DMS153 treated with DMSO at 0.1 percent for 48 hours (cell line): ENCODE results near the gene GEMIN7.

Experiments used
- DNase-seq: peaks from one replicate; lab custom pipeline; 2025; ENCODE audit not compliant: unreplicated experiment; lab: John Stamatoyannopoulos, UW

The GEMIN7 gene

DNA sequence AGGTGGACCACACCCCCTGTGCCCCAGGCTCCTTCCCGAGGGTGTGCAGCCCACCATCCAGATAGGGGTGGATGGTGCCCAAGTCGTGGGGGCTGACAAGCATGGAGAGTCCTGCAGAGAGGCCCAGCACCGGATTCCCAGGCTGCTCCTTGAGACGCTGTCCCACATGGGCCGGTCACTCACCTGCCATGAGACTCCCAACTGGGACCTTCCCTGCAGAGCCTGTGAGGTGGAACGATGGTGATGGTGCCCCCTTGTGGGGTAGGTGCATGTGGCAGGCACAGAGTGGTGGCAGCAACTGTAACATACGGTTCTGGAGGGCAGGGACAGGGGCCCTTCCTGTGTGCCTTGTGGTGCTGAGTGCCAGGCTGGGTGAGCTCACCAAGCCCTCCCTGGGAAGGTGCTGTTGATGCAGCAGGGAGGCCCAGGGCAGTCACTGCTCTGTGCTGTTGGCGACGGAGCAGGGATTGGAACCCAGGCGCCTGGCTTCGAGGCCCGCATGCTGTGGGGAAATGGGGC lies 47.0 kb downstream of the GEMIN7 start:
- DNase-seq: peak; percentile 24

DNA sequence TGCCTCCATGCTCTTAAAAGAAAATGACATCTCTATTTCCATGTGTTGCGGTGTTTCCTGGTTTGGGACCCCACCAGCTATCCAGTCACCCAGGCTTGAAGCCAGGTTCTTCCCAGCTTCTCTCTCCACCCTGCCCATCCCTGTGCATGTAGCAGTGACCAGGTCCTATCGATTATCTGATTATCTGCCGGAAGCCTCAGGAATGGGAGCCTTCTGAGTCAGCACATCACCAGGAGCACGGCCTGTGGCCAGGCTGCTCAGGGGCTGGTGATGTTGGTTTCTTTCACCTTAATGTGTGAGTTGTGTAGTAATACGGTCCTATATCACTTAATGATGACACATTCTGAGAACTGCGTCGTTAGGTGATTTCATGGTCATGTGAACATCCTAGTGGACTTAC lies 47.6 kb downstream of the GEMIN7 start:
- DNase-seq: no peak

GRCh38 chr19:45128146-45128545 lies 49.1 kb downstream of the GEMIN7 start:
- no peak for DNase-seq

DNA sequence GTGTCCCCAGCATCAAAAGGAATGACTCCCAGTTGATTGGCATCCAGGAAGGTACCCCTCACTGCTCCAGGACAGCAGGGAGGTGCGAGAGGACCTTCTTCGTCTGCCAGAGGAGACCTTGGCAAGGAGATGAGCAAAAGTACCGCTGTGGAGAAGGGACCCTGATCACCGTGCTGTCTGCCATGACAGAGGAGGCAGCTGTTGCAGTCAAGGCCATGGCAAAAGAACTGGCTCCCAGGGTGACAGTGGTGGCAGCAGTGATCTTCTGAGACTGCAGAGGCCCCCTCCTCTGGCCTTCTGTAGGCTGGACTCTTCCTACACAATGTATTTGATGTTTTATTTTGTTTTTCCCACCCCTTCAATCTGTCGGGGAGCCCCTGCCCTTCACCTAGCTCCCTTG lies 49.7 kb downstream of the GEMIN7 start:
- no peak for DNase-seq

DNA sequence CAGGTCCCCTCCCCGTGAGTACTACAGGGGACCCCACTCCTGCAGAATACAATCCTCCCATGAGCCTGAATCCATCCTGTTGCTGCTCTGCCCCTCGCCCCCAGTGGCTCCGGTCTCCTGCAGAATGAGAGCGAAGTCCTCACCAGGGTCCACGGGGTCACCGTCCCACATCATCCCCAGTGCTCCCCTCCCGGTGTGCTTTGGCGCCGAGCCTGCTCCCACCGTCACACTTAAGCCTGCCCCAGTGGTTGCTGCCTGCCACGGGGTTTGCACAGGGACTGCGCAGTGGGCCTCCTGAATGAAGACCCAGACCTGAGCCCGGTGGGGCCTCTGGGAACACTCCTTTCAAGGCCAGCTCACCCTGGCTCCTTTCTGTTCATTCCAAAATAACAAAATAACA lies 51.2 kb downstream of the GEMIN7 start:
- DNase-seq: no peak

DNA sequence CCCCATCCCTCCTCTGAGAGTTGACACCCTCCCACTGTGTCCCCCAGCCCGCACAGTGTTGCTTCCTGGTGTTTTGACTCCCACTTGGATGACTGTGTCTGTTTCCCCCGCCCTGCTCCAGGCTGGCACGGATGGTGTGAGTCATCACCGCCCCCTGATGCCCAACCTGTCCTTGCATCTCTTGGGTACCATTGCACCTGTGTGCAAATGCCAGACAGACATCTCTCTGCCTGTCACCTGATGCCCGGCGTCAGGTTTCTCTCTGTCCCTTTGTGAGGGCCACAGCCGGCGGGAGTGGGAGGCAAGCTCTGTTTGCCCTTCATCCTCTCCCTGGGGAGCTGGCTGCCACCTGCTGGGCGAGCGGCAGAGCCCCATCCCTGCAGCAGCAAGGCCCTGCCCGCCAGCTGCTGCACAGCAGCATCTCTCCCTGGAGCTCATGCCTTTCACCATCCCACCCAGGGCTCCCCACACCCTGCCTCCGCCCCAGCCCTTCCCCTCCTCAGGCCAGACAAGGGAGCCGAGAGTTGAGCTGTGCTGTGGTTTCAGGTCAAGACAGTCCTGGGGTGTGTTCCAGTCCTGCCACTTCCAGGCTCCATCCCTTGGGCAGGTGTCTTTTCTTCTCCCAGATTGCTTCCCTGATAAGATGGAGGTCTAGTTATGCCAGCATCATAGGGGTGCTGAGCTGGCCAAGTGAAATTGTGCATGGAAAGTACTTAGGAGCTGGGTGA lies 52.0 kb downstream of the GEMIN7 start:
- DNase-seq: peak; percentile 92

- DNase-seq: no peak
Observed at GRCh38 chr19:45133661-45134060, 54.6 kb downstream of the GEMIN7 start.

DNA sequence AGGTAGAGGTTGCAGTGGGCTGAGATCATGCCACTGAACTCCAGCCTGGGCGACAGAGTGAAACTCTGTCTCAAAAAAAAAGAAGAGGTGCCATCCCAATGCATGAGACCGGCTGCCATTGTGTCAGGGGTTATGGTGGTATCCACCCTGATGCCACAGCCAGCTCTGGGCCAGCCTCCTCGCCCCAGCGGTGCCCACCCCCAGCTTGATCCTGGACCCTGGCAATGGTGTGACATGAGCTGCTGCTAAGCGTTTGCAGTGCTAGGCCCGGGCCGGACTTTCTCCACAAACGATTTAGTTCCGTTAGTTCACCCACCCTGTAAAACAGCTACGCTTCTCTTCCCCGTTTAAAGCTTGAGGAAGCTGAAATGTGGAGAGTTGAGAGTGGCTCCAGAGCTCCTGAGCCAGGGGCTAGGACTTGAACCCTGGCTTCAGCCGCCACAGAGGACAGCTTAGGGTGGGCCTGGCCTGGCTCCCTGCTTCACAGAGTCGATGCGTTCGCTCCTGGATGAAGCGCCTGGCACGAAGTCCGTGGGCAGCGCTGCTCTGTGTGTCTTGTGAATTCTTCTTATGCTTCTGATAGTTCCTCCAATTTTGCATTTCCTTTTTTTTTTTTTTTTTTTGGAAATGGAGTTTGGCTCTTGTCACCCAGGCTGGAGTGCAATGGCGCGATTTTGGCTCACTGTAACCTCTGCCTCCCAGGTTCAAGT lies 56.3 kb downstream of the GEMIN7 start:
- no peak for DNase-seq

GRCh38 chr19:45136507-45137178 lies 57.6 kb downstream of the GEMIN7 start:
- DNase-seq: no peak

DNA sequence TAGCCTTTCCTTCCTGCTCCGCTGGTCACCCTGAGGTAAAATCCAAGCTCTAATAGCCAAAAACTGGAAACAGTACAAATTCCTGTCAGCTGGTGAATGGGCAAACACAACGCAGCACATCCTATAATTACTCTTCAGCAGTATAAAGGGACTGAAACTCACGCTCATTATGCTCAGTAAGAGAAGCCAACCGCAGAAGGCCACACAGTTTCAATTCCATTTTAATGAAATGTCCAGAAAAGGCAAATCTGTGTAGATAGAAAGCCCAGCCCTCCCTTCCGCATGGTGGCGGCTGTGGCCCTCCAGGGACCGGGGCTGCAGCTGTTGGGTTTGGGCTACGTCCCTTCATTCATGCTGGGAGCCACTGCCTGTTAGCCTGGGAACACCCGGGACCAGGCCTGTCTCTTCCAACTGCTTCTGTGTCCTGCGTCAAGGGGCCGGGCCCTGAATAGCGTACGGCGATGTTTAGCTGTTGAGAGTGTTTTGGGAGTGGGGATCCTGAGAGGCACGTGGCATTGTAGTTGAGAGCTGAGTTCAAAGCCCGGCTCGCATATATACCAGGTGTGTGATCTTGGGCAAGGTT lies 58.2 kb downstream of the GEMIN7 start:
- DNase-seq: no peak

DNA sequence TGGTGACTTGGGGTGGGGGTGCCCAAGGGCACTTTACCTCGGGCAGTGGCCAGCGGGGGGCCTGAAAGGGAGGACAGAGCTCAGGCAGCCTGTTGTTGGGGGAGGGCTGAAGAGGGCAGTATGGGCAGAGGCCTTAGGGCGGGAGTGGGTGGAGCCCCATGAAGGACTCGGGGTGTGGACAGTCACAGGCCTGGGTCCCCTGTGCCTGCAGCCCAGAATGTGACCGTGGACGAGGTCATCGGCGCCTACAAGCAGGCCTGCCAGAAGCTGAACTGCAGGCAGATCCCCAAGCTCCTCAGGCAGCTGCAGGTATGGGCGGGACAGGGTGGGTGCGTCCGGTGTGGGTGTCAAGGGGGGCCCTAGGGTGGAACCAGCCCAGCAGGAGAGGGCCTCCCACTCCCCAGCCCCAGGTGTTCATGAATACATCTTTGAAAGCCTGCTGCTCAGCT lies 59.3 kb downstream of the GEMIN7 start:
- no peak for DNase-seq

GRCh38 chr19:45139286-45140143 lies 60.5 kb downstream of the GEMIN7 start:
- DNase-seq: no peak

DNA sequence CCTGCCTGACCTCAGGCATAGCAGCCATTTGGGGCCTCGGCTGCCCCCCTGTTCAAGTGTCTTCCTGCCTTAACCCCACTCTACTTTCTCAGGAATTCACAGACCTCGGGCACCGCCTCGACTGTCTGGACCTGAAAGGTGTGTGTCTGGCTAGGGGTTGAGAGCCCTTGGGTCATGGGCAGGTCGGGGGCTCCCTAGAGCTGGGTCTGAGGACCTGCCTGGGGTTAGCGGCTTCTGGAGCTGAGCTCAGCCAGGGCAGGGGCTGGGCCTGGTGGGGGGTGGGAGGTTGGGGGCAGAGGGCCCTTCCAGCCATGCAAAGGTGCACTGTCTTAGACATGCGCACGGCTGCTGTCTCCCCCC lies 61.1 kb downstream of the GEMIN7 start:
- no peak for DNase-seq

GRCh38 chr19:45140533-45140932 lies 61.5 kb downstream of the GEMIN7 start:
- no peak for DNase-seq
